T-cell (primary cell): ENCODE measurements around the gene MARCKS. TPM values are rescaled to one million over a fixed set of nuclear protein-coding genes. Genes with fewer than 3 reads are reported as not detected.
A peak's percentile ranks its signal among the peaks of the same experiment; 100 is the strongest.

Source experiments
- ATAC-seq, 4 experiments: fragments of 200-7000 bp in 3 of 4; fragments of 150-1000 bp in 1 of 4; cut with Tn5 transposase; replicated peaks in 1 of 4; 1 replicate in 3 of 4; 2 replicates in 1 of 4; pipeline ENCODE4 v1.10.0; 2021; ENCODE audit warnings: moderate library complexity in 3 of 4, mild to moderate bottlenecking in 2 of 4, moderate number of reproducible peaks in 1 of 4
- CTCF ChIA-PET, 2 donors: fragments of 300-600 bp; sonication (Branson Sonifier 250); formaldehyde crosslinking; loops; one replicate each; lab custom pipeline; 2022; ENCODE audit warnings: antibody characterized with exemption in 2 of 2; lab: Charles Lee
- POLR2A ChIA-PET, 2 donors: fragments of 300-600 bp; sonication (Branson Sonifier 250); formaldehyde crosslinking; loops; one replicate each; lab custom pipeline; 2022; ENCODE audit warnings: antibody characterized with exemption in 2 of 2; lab: Charles Lee
- DNase-seq, 35 experiments: peaks; one replicate each; pipeline versions ENCODE4 v3.0.0 to v3.0.0-alpha.2; 2013 to 2023
- H3K27ac ChIP-seq: one replicate; pipeline ENCODE4 v1.5.1; 2013; ENCODE audit warnings: low read length
- H3K27me3 ChIP-seq, 2 experiments: replicated peaks in 1 of 2; 1 replicate in 1 of 2; 2 replicates in 1 of 2; pipeline versions ENCODE4 v1.6.1 to v1.7.0; 2013; ENCODE audit warnings: low read length in 1 of 2, mixed read lengths in 1 of 2; ENCODE audit not compliant: control insufficient read depth in 2 of 2, insufficient read depth in 2 of 2; ENCODE audit errors: extremely low read depth in 1 of 2
- H3K36me3 ChIP-seq, 2 donors: 1 replicate in 1 of 2; 2 replicates in 1 of 2; pipeline versions ENCODE4 v1.6.1 to v1.7.0; 2013; ENCODE audit warnings: low read length in 1 of 2; ENCODE audit not compliant: control insufficient read depth in 2 of 2, insufficient read depth in 1 of 2; ENCODE audit errors: extremely low read depth in 1 of 2
- H3K4me1 ChIP-seq, 2 experiments: 1 replicate in 1 of 2; 2 replicates in 1 of 2; pipeline versions ENCODE4 v1.6.1 to v1.7.0; 2013; ENCODE audit warnings: low read length in 2 of 2, mixed read lengths in 1 of 2; ENCODE audit not compliant: insufficient read depth in 2 of 2, control insufficient read depth in 1 of 2; ENCODE audit errors: extremely low read depth in 1 of 2
- H3K4me3 ChIP-seq, 2 donors: 1 replicate in 1 of 2; 2 replicates in 1 of 2; pipeline versions ENCODE4 v1.5.1 to v1.7.0; 2013; ENCODE audit warnings: mild to moderate bottlenecking in 2 of 2, low read length in 1 of 2, moderate library complexity in 1 of 2; ENCODE audit not compliant: control insufficient read depth in 1 of 2; ENCODE audit errors: extremely low read depth in 1 of 2
- H3K9me3 ChIP-seq: 2 replicates; pipeline ENCODE4 v1.7.0; 2013
- H3K27ac Mint-ChIP-seq, 2 donors: one replicate each; pipeline ENCODE4 v1.8.0; 2020 to 2021; ENCODE audit warnings: mild to moderate bottlenecking in 2 of 2, mixed read lengths in 2 of 2
- H3K27me3 Mint-ChIP-seq, 2 donors: one replicate each; pipeline ENCODE4 v1.8.0; 2021 to 2022; ENCODE audit warnings: mixed read lengths in 2 of 2
- H3K36me3 Mint-ChIP-seq: one replicate; pipeline ENCODE4 v1.8.0; 2021; ENCODE audit warnings: mixed read lengths
- H3K4me1 Mint-ChIP-seq, 3 donors: one replicate each; pipeline ENCODE4 v1.8.0; 2020 to 2022; ENCODE audit warnings: mixed read lengths in 3 of 3, mild to moderate bottlenecking in 1 of 3
- H3K4me3 Mint-ChIP-seq, 3 donors: one replicate each; pipeline ENCODE4 v1.8.0; 2020 to 2022; ENCODE audit warnings: mild to moderate bottlenecking in 3 of 3, mixed read lengths in 3 of 3, moderate library complexity in 3 of 3
- H3K9me3 Mint-ChIP-seq, 3 donors: one replicate each; pipeline ENCODE4 v1.8.0; 2020 to 2022; ENCODE audit warnings: mixed read lengths in 3 of 3
- WGBS: methylation state at CpG from one replicate; pipeline ENCODE4 v1.1.5; 2013; ENCODE audit warnings: missing lambda C conversion rate; ENCODE audit not compliant: insufficient coverage; 5-methylcytosine and 5-hydroxymethylcytosine counted together
- total RNA-seq, 35 experiments: library from RNA in 6 of 35; stranded (reverse) in 6 of 35; fragments of 120-200 nt in 1 of 35; gene quantifications; one replicate each; pipeline versions ENCODE4 v1.2.1 to v1.2.4 and lab custom pipeline; 2013 to 2026

MARCKS gene
- total RNA-seq, 5 donors from 2014 or later (not counting 1 experiment from before 2014, with no cell fraction given) = 0.33 to 2.6 (median 1.2) TPM

GRCh38 chr6:113876695-113877094, 19.6 kb downstream of the MARCKS start:
- no peaks in the 10 kb centered on the region for H3K36me3 Mint-ChIP-seq
- no peak overlapping the region for H3K27ac Mint-ChIP-seq
- CTCF ChIA-PET = no interaction called here
- peaks cover 7 to 9% (median 7%) of the 10 kb centered on the region in 3 donors for H3K4me1 Mint-ChIP-seq
- WGBS = 100% methylated on average over 1 of the region's 1 CpG
- no peak overlapping the region for H3K4me3 Mint-ChIP-seq
- peaks cover 27 to 29% of the 10 kb centered on the region in 2 donors for H3K27me3 Mint-ChIP-seq
- Histone ChIP-seq H3K4me1 (peaks cover 3 to 4% of the 10 kb centered on the region in 2 experiments), H3K4me3 (no peak overlapping the region), H3K27ac (no peak overlapping the region), H3K9me3 (no peaks in the 10 kb centered on the region), H3K27me3 (peaks cover 0 to 4% of the 10 kb centered on the region in 2 experiments), H3K36me3 (no peaks in the 10 kb centered on the region)
- DNase-seq (no peak), ATAC-seq (no peak)
- POLR2A ChIA-PET = no interaction called here
- H3K9me3 Mint-ChIP-seq = no peaks in the 10 kb centered on the region

DNA sequence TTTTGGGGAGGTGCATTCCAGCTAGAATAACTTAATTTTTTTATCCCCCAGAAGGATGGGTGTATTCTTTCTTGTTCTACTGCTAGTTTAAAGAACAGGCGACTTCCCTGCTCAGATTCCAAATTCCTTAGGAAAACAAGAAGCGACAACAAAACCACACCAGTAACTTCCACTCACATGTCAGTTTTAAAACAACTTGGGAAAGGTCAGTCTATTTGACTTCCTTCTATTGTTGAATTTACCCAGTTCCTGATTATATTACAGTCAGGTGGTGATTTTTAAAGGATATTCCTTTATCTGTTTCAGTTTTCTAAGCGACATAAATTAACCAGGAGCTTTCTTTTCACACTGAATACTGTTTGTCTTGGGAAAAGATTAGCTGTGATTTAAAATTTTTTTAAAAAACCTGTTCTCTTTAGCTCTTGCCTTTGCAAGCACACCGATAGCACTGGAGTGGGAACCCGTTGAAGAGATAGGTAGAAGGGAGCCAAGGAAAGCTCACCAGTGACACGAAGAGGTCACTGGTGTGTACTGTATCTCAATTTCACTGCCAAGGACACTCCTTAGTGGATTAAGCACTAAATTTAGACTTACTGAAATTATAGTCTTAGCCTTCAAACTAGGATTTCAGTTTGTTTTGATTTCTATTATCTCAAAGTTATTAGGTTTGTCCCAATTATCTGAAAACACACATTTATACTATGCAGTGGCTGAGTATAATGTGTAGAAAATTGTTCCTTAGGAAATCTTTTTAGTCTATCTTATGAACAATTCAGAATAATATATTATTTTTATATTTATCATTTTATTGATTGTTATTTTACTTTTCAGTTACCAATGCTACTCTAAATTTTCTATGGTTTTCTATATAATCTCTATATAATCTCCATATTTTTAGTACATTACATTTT, 22.3 kb downstream of the MARCKS start:
- Histone ChIP-seq H3K27ac (no peak overlapping the region), H3K4me3 (no peak overlapping the region), H3K9me3 (no peaks in the 10 kb centered on the region), H3K4me1 (no peaks in the 10 kb centered on the region), H3K36me3 (no peaks in the 10 kb centered on the region), H3K27me3 (no peaks in the 10 kb centered on the region)
- WGBS = 14% methylated on average over 2 of the region's 6 CpGs
- Mint-ChIP-seq H3K36me3 (no peaks in the 10 kb centered on the region), H3K27me3 (peaks cover 22 to 37% of the 10 kb centered on the region in 2 donors), H3K4me1 (no peaks in the 10 kb centered on the region), H3K4me3 (no peak overlapping the region), H3K27ac (no peak overlapping the region), H3K9me3 (no peaks in the 10 kb centered on the region)
- peak in 2 of 4 experiments; percentile 53 to 59 for ATAC-seq
- ChIA-PET POLR2A (no interaction called here), CTCF (interaction anchor here (0.6 to 1.2 kb wide), 5 partner anchors 9 to 1699 kb away, joined by 3 to 6 read pairs (median 3); no protein-coding TSS in a partner anchor)
- peak in 2 of 35 experiments; percentile 16 to 43 for DNase-seq

GRCh38 chr6:113881478-113881980, 24.4 kb downstream of the MARCKS start:
- no peaks in the 10 kb centered on the region for H3K36me3 ChIP-seq
- H3K9me3 ChIP-seq = no peaks in the 10 kb centered on the region
- Mint-ChIP-seq H3K9me3 (no peaks in the 10 kb centered on the region), H3K27ac (no peak overlapping the region), H3K4me1 (no peaks in the 10 kb centered on the region), H3K36me3 (no peaks in the 10 kb centered on the region), H3K27me3 (peaks cover 18 to 33% of the 10 kb centered on the region in 2 donors), H3K4me3 (no peak overlapping the region)
- no peak overlapping the region for H3K4me3 ChIP-seq
- ChIA-PET POLR2A (no interaction called here), CTCF (no interaction called here)
- H3K4me1 ChIP-seq = no peaks in the 10 kb centered on the region
- no peak for ATAC-seq
- no peaks in the 10 kb centered on the region for H3K27me3 ChIP-seq
- H3K27ac ChIP-seq = no peak overlapping the region
- 0% methylated on average over 1 of the region's 2 CpGs for WGBS
- no peak for DNase-seq

DNA sequence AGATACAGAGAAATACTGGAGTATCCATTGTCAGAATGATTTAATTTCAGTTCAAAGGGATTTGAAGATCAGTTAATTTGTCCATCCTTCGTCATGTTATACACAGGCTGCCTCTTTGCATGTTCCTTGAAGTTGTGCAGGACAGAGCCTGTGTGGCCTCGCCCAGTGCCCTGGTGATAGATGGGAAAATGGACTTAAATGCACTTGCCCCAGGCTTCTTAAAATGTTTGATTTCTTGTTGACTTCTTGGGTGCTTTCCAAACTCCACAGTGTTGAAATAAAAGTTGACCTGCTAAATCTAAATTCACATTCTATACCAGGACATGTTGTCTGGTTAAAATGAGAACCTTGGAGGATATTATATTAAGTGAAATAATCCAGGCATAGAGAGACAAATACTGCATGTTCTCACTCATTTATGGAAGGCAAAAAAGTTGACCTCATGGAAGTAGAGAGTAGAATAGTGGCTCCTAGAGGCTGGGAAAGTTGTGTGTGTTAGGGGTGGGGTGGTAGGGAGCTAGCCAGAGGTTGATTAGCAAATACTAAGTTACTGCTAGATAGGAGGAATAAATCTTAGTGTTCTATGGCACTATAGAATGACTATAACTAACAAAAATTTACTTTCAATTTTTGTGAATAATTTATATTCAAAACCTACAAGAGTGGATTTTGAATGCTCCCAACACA, 25.3 kb downstream of the MARCKS start:
- WGBS = 67% methylated on average over 1 of the region's 2 CpGs
- ATAC-seq (no peak), DNase-seq (no peak)
- no peak overlapping the region for H3K27ac ChIP-seq
- CTCF ChIA-PET = no interaction called here
- peaks cover 17 to 36% of the 10 kb centered on the region in 2 donors for H3K27me3 Mint-ChIP-seq
- H3K4me1 Mint-ChIP-seq = no peaks in the 10 kb centered on the region
- no peaks in the 10 kb centered on the region for H3K9me3 Mint-ChIP-seq
- H3K4me1 ChIP-seq = no peaks in the 10 kb centered on the region
- H3K27me3 ChIP-seq = no peaks in the 10 kb centered on the region
- H3K4me3 ChIP-seq = no peak overlapping the region
- H3K36me3 ChIP-seq = no peaks in the 10 kb centered on the region
- no peak overlapping the region for H3K4me3 Mint-ChIP-seq
- no peaks in the 10 kb centered on the region for H3K9me3 ChIP-seq
- no peaks in the 10 kb centered on the region for H3K36me3 Mint-ChIP-seq
- no peak overlapping the region for H3K27ac Mint-ChIP-seq
- POLR2A ChIA-PET = no interaction called here

DNA sequence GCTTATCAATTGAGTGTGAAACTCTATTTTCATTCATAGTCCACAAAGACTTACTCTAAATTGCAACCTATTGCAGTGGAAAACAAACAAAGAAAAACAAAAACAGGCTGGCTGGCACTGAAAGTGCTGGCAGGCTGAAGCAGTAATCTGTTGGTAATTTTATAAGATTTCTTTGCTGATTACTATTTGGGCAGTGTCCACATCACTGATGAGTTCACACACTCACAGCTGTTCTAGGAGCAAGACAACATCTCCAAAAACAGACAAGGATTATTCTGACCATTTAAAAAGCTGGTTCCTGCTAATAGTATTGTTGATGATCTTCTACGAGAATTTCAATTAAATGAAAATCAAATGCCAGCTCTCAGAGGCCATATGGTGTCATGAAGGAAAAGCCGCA, 26.9 kb downstream of the MARCKS start:
- ChIA-PET CTCF (no interaction called here), POLR2A (no interaction called here)
- Histone ChIP-seq H3K27ac (no peak overlapping the region), H3K9me3 (no peaks in the 10 kb centered on the region), H3K36me3 (no peaks in the 10 kb centered on the region), H3K4me3 (no peak overlapping the region), H3K4me1 (no peaks in the 10 kb centered on the region), H3K27me3 (no peaks in the 10 kb centered on the region)
- Mint-ChIP-seq H3K4me1 (no peaks in the 10 kb centered on the region), H3K36me3 (no peaks in the 10 kb centered on the region), H3K4me3 (no peak overlapping the region), H3K27ac (no peak overlapping the region), H3K27me3 (peaks cover 11 to 34% of the 10 kb centered on the region in 2 donors), H3K9me3 (no peaks in the 10 kb centered on the region)
- DNase-seq = no peak
- WGBS = 100% methylated on average over 1 of the region's 2 CpGs
- ATAC-seq = no peak

GRCh38 chr6:113886512-113886911, 29.4 kb downstream of the MARCKS start:
- CTCF ChIA-PET = no interaction called here
- no peaks in the 10 kb centered on the region for H3K36me3 Mint-ChIP-seq

More at GRCh38 chr6:113886512-113886911, 29.4 kb downstream of the MARCKS start:
- no peaks in the 10 kb centered on the region for H3K36me3 ChIP-seq
- no peak for DNase-seq
- no CpG with 5 or more reads among the region's 1 CpG for WGBS
- ATAC-seq = no peak
- Mint-ChIP-seq H3K27me3 (peaks cover 7 to 26% of the 10 kb centered on the region in 2 donors), H3K9me3 (peaks cover 0 to 2% (median 0%) of the 10 kb centered on the region in 3 donors), H3K4me1 (no peaks in the 10 kb centered on the region), H3K27ac (no peak overlapping the region), H3K4me3 (no peak overlapping the region)
- no peaks in the 10 kb centered on the region for H3K9me3 ChIP-seq
- no peaks in the 10 kb centered on the region for H3K27me3 ChIP-seq
- H3K4me1 ChIP-seq = no peaks in the 10 kb centered on the region
- H3K4me3 ChIP-seq = no peak overlapping the region
- POLR2A ChIA-PET = no interaction called here
- H3K27ac ChIP-seq = no peak overlapping the region
